ENCODE measurements around the gene CLIC5.

GRCh38 chr6:45952168-45952529 is 63.5 kb downstream of the CLIC5 start:
- TF ChIP-seq CTCF (IDR thresholded peaks at IDR 0.05) (no peak), POLR2A (IDR thresholded peaks at IDR 0.05) (no peak)

All from esophagus squamous epithelium (tissue), 4 donors.